Upper lobe of left lung (tissue), 6 donors: Measurements from ENCODE around the gene ATPAF1. TPM values are rescaled to one million over a fixed set of nuclear protein-coding genes. Genes with fewer than 3 reads are reported as not detected.

Experiments used
- ATAC-seq, 2 donors: fragments of 200-7000 bp; cut with Tn5 transposase; one replicate each; pipeline ENCODE4 v1.9.1; 2022; ENCODE audit warnings: mild to moderate bottlenecking in 2 of 2, moderate library complexity in 2 of 2; ENCODE audit not compliant: low FRiP score in 2 of 2
- DNase-seq, 2 donors: peaks; one replicate each; pipeline ENCODE4 v3.0.0-alpha.2; 2019 to 2020
- H3K27ac ChIP-seq, 4 donors: fragments of 200-600 bp; sonication (generic); one replicate each; pipeline ENCODE4 v1.5.1; 2016 to 2019
- H3K27me3 ChIP-seq, 4 donors: fragments of 200-600 bp; sonication (generic); one replicate each; pipeline ENCODE4 v1.5.1; 2017 to 2019
- H3K36me3 ChIP-seq, 4 donors: fragments of 200-600 bp; sonication (generic); one replicate each; pipeline ENCODE4 v1.5.1; 2016 to 2019
- H3K4me1 ChIP-seq, 4 donors: fragments of 200-600 bp; sonication (generic); one replicate each; pipeline ENCODE4 v1.5.1; 2018 to 2019
- H3K4me3 ChIP-seq, 4 donors: fragments of 200-600 bp; sonication (generic); one replicate each; pipeline ENCODE4 v1.5.1; 2017 to 2019; ENCODE audit warnings: mild to moderate bottlenecking in 2 of 4, moderate library complexity in 1 of 4
- H3K9me3 ChIP-seq, 4 donors: fragments of 200-600 bp; sonication (generic); one replicate each; pipeline ENCODE4 v1.5.1; 2018 to 2019
- EP300 ChIP-seq, 4 donors: sonication (generic); formaldehyde crosslinking; IDR thresholded peaks; one replicate each; pipeline ENCODE4 v1.5.1; 2017; ENCODE audit warnings: antibody characterized with exemption in 4 of 4, control low read depth in 2 of 4
- POLR2A ChIP-seq, 4 donors: fragments of 450-650 bp; IDR thresholded peaks; one replicate each; pipeline ENCODE4 v1.5.1; 2016 to 2017; ENCODE audit warnings: antibody characterized with exemption in 4 of 4, mild to moderate bottlenecking in 2 of 4
- POLR2AphosphoS5 ChIP-seq, 2 donors: sonication (generic); formaldehyde crosslinking; IDR thresholded peaks; one replicate each; pipeline ENCODE4 v1.5.1; 2017; ENCODE audit warnings: antibody characterized with exemption in 2 of 2
- WGBS, 2 donors: methylation state at CpG; one replicate each; pipeline ENCODE4 v1.1.5; 2017 to 2018; 5-methylcytosine and 5-hydroxymethylcytosine counted together
- total RNA-seq, 6 donors: library from RNA; depleted of rRNA in 4 of 6; stranded (reverse); fragments of >200 nt in 4 of 6; gene quantifications; one replicate each; pipeline versions ENCODE4 v1.1.0 to v1.2.1, GENCODE V29; 2016 to 2021
- TF ChIP-seq, protein P1 (sequence below), 6 experiments: fragments of 450-650 bp in 4 of 6; fragments of 200-600 bp in 2 of 6; sonication (generic) in 2 of 6; IDR thresholded peaks; one replicate each; pipeline ENCODE4 v1.5.1; 2016 to 2019; ENCODE audit warnings: antibody characterized with exemption in 6 of 6
- donor health status: DM: no; HTN: no; CAD: no; lungs with moderate emphysema.
- donor health status: DM: no; HTN: yes; CAD: no; lungs with severe emphysema.

The ATPAF1 gene
- total RNA-seq, 6 donors from 2014 or later = 26.2 to 39.6 (median 34.3) TPM

DNA sequence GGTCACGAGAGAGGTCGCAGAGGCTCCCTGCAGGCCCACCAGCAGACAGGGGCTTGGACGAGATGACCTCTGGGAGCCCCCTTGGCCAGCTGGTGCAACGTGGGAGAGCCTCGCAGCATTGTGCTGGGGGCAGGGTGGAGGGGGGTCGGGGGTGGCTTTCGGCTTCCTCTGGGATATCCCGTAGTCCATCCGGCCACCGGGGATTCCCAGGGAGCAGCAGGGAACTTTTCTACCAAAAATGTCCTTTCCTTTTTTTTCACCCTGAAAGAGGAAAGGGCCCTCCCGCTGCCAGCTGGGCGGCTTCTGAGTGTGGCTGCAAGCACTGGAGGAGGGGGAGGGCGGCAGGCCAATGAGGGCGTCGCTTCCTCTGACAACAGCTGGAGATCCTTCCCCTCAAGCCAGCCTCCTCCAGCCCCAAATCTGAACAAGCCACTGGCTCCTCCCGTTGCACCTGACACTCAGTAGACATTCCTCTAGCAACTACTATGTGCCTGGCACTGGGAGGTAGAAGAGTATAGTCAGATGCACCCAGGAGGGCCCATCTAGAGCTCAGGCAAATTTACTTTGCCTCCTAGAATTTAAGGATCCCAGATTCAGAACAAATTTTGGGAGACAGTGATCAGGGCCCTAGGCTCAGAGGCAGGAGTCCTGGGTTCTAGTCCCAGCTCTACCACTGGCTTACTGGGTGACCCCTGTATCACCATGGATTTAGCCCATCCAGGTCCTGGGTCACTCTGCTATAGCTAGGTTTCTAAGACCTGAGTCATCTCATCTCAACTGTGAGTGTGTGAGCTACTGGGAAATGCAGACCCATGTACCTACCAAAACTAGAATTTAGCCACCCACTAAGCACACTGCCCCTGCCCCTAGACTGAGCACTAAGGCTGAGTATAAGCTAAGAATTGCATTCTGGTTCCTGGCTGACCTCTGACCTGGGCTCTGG is 54.2 kb downstream of the ATPAF1 start:
- 5 to 9% methylated on average over 7 to 16 of the region's 16 CpGs for WGBS, 2 donors
- peak overlapping the region in 2 of 4 donors; percentile 31 to 85 for H3K4me3 ChIP-seq
- H3K4me1 ChIP-seq = peaks cover 44 to 63% (median 49%) of the 10 kb centered on the region in 4 donors
- H3K36me3 ChIP-seq = peaks cover 4 to 35% (median 19%) of the 10 kb centered on the region in 4 donors
- H3K27me3 ChIP-seq = no peaks in the 10 kb centered on the region
- TF ChIP-seq, protein P1, sequence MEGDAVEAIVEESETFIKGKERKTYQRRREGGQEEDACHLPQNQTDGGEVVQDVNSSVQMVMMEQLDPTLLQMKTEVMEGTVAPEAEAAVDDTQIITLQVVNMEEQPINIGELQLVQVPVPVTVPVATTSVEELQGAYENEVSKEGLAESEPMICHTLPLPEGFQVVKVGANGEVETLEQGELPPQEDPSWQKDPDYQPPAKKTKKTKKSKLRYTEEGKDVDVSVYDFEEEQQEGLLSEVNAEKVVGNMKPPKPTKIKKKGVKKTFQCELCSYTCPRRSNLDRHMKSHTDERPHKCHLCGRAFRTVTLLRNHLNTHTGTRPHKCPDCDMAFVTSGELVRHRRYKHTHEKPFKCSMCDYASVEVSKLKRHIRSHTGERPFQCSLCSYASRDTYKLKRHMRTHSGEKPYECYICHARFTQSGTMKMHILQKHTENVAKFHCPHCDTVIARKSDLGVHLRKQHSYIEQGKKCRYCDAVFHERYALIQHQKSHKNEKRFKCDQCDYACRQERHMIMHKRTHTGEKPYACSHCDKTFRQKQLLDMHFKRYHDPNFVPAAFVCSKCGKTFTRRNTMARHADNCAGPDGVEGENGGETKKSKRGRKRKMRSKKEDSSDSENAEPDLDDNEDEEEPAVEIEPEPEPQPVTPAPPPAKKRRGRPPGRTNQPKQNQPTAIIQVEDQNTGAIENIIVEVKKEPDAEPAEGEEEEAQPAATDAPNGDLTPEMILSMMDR (IDR thresholded peaks at IDR 0.05) = no peak
- TF ChIP-seq EP300 (IDR thresholded peaks at IDR 0.05) (no peak), POLR2AphosphoS5 (IDR thresholded peaks at IDR 0.05) (peak; percentile 49 to 70), POLR2A (IDR thresholded peaks at IDR 0.05) (peak in 1 of 4 donors; percentile 17)
- peak overlapping the region; percentile 41 to 93 (median 64) for H3K27ac ChIP-seq
- peak; percentile 89 to 95 for DNase-seq
- ATAC-seq = peak; percentile 73 to 82
- H3K9me3 ChIP-seq = no peaks in the 10 kb centered on the region

DNA sequence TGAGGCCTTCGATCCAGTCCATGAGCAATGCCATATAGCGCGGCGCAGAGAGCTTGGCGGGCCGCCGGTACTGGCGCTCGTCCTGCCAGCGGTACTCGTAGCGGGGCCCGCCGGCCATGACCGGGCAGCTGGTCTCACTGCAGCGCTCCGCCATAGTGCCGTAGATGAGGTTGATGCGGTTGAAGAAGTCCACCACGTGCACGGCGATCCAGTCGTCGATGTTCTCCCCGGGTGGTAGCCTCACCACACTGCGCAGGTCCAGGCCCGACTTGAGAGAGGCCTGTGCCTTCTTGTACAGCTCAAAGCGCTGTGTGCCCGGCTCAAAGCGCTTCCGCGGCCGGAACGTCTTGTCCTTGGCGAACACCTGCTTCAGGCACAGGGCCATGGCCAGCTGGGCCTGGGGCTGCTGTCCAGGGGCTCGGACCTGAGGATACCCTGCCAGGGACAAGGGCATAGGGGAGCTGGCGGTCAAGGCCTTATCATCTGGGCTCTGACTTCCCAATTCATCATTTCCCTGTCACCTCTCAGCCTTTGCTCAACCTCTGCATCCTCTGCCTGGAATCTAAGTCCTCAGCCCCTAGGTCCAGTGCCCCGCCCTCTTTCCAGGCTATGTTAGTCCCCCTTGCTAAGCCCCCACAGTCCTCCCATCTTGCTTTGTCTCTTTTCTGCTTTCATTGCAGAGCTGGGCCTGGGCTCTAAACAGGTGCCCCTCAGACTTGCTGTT is 55.1 kb downstream of the ATPAF1 start:
- peaks cover 10 to 44% (median 27%) of the 10 kb centered on the region in 4 donors for H3K36me3 ChIP-seq
- peak overlapping the region; percentile 41 to 93 (median 64) for H3K27ac ChIP-seq
- 93 to 94% methylated on average over 30 to 38 of the region's 38 CpGs for WGBS, 2 donors
- no peaks in the 10 kb centered on the region for H3K9me3 ChIP-seq
- H3K4me1 ChIP-seq = peaks cover 44 to 63% (median 49%) of the 10 kb centered on the region in 4 donors
- no peak for TF ChIP-seq POLR2A (IDR thresholded peaks at IDR 0.05)
- no peak for TF ChIP-seq POLR2AphosphoS5 (IDR thresholded peaks at IDR 0.05)
- no peak for TF ChIP-seq EP300 (IDR thresholded peaks at IDR 0.05)
- TF ChIP-seq, protein P1 (IDR thresholded peaks at IDR 0.05) = no peak
- H3K4me3 ChIP-seq = peak overlapping the region in 2 of 4 donors; percentile 29 to 31
- ATAC-seq = no peak
- DNase-seq = peak in 1 of 2 donors; percentile 84
- H3K27me3 ChIP-seq = no peaks in the 10 kb centered on the region

DNA sequence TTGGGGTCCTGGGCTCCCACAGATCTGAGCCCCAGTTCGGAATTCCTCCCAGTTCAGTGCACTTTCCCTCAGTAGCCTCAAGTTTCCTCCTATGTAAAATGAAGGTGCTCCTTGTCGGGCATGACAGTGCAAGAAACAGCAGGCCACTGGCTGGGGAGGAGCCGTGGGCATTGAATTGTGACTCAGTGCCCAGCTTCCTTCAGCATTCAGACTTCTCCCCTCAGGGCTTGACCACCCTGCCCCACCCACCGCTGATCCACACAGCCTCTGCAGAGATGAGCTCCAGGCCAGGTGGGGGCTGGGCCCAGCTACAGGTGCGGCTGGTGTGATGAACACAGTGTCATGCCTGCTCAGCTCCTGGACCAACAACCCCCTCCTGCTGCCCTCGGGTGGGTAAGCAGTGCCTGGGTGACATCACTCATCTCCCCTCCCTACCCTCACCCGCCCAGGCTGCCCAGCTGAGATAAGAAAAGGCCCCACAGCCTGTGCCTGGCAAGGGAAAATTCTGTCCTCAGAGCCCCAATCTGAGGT is 56.4 kb downstream of the ATPAF1 start:
- DNase-seq = peak in 1 of 2 donors; percentile 42
- no peak for ATAC-seq
- Histone ChIP-seq H3K4me3 (no peak overlapping the region), H3K27ac (peak overlapping the region in 1 of 4 donors; percentile 10), H3K9me3 (no peaks in the 10 kb centered on the region), H3K36me3 (peaks cover 10 to 48% (median 28%) of the 10 kb centered on the region in 4 donors), H3K4me1 (peaks cover 40 to 54% (median 45%) of the 10 kb centered on the region in 4 donors), H3K27me3 (no peaks in the 10 kb centered on the region)
- WGBS, 2 donors = 60 to 74% methylated on average over 5 to 7 of the region's 7 CpGs
- TF ChIP-seq POLR2A (IDR thresholded peaks at IDR 0.05) = no peak
- no peak for TF ChIP-seq POLR2AphosphoS5 (IDR thresholded peaks at IDR 0.05)
- TF ChIP-seq EP300 (IDR thresholded peaks at IDR 0.05) = no peak
- TF ChIP-seq, protein P1 (IDR thresholded peaks at IDR 0.05) = no peak

DNA sequence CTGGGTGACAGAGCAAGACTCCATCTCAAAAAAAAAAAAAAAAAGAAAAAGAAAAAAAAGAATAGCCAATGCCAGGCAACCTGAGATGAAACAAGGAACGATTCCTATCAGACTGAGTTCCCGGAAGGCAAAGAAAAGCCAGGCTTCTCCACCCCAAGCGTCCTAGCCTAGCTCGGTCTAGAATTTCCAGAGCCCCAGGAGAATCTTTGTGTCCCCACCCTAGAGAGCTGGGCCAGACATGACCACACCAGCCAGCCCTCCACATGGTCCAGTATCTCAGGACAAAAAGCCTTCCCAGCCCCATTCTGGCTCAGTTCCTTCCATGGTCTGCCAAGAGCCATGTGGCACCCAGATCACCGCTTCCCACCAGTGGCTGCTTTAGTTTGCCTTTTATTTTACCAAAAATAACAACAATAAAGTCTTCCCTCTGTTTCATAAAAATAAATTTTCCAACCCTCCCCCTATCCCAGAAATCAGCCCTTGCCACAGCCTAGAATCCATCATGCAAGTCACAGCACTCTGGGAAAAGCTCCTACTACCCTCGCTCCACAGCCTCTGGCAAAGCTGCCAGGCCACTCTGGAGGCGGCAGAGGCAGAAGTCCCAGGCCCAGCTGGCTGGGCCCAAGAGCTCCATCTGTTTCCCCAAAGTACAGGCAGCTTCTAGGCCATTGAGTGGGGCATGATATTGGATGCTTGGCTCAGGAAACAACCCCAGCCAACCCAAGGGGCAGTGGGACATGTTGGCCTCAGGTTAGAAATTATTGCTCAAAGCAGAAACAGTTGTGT is 60.6 kb downstream of the ATPAF1 start:
- TF ChIP-seq, protein P1 (IDR thresholded peaks at IDR 0.05) = no peak
- H3K27me3 ChIP-seq = no peaks in the 10 kb centered on the region
- no peak overlapping the region for H3K27ac ChIP-seq
- H3K4me1 ChIP-seq = peaks cover 22 to 43% (median 28%) of the 10 kb centered on the region in 4 donors
- peaks cover 10 to 43% (median 25%) of the 10 kb centered on the region in 4 donors for H3K36me3 ChIP-seq
- DNase-seq = no peak
- ATAC-seq = peak in 1 of 2 donors; percentile 38
- H3K4me3 ChIP-seq = no peak overlapping the region
- WGBS, 2 donors = 85 to 99% methylated on average over 7 of the region's 7 CpGs
- H3K9me3 ChIP-seq = no peaks in the 10 kb centered on the region
